NCI-H1694 treated with DMSO at 0.1 percent for 48 hours (cell line): ENCODE data around the gene DTNA.

Experiments
- DNase-seq: peaks from one replicate; lab custom pipeline; 2025; lab: John Stamatoyannopoulos, UW

DTNA gene

DNA sequence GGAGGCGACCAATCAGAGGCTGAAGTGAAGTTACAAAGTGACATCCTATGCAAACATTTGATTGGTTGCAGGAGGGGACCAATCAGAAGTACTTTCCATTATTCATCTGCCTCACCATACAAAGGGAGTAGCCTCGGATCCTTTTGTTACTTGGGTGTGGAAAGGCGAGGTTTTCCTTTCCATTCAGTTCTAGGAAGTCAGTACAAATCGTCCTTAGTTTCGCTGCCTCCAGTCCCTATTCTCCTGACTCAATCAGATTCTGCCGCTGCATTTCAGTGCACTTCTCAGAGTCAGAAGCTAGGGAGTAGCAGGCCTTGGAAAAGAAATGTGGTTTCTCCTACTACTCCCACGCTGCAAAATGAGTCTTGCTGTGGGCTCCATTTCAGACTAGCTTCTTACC lies 149.4 kb downstream of the DTNA start:
- no peak for DNase-seq

- DNase-seq: no peak
Measured at GRCh38 chr18:34862561-34862960, 152.5 kb downstream of the DTNA start.

- no peak for DNase-seq
Measured at GRCh38 chr18:34863702-34864101, 153.6 kb downstream of the DTNA start.

DNA sequence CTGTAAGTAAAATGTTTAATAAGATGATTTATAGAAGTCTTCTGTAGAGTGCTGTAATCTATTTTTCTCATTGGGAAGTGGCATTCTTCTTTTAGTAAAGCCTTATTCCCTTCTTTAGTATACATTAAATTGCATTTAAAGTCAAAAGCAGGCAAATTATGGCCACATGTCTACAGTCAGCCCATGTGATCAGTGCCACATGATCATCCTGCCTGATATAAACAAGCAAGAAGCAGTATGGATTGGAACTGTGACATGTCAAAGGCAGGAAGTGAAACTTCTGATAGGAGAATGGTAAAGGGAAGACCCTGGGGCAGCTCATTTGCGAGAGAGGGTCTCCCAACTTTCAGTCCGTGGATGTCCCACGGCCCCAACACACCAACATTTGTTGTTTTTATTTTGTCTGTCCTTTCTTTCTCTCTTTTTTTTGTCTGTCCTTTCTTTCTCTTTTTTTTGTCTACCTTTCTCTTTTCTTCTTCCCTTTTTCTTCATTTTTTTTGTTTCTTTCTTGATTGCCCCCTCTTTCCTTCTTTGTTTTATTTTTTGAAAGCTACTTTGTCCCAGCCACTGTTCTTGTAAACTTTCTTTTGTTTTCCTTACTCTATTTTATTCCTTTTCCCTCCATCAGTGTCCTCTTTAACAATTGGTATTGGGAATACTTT lies 154.9 kb downstream of the DTNA start:
- DNase-seq: no peak

- DNase-seq: no peak
Measured at GRCh38 chr18:34866310-34866709, 156.2 kb downstream of the DTNA start.

GRCh38 chr18:34866739-34867138 lies 156.6 kb downstream of the DTNA start:
- DNase-seq: no peak

DNA sequence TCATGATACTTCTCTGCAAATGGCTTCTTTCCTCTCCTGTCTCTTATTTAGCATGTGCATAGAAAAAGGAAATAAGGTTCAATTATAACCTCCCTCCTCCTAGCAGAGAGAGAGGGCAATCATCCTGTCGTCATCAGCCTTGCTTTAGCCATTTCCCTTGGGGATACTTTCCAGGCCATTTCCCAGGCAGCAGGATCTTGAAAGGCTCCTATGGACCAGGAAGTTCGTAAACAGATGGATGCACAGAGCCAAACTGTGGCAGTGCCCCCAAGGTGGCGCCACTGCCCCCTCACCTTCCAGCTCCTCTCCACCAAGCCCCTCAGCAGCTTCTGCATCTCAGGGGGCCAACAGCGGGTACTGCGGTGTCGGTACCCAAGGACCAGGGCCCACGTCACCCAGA lies 157.4 kb downstream of the DTNA start:
- no peak for DNase-seq

DNA sequence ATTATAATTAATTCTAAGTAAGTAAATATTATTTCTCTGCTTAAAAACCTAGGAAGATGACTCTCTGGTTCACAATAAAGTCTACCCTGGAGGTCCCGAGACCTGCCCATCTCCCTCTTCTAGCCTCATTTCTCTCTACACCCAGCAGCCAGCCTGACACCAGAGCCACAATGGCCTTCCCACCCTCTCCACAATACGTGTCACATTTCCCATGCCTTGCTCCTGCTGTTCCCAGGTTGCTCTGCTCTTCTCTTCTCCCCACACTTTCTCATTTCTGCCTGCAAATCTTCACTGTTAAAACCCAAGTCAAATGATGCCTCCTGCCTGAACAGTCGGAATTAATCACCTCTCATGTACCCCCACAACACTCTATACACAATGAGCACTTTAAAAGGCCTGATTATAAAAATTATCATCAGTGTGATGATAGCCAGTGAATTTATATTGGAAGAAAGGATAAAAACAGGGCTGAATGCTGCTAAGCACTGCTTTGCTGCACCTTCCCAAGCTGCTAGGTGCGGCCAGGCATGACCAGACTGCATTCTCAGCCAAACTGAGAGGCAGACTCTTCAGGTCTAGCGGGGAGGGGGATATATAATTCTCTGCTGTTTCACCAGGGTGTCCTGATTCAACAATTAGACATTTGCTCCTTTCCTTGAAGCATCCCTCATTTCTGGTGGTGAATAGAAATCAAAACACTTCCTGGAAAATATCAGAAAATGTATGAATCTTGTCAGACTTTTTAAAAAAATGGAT lies 160.6 kb downstream of the DTNA start:
- DNase-seq: no peak

DNA sequence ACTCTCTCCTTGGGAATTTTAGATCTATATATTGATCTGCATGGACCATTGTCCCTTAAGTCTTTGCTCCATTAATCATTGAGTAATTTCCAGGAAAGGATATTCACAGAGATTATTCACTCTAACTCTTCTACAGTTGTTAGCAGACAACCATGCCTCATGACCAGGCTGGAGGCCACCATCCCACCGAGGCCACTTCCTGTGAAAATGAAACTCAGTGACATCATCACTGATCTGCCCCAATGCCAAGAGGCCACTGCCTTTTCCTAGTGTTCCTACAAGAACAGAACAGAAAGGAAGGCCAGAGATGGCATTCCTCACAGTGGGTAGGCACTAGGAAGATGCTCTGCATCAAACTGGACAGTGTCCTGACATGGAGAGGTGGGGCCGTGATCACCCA lies 161.3 kb downstream of the DTNA start:
- no peak for DNase-seq

- no peak for DNase-seq
Measured at GRCh38 chr18:34872066-34872465, 162.0 kb downstream of the DTNA start.

GRCh38 chr18:34873986-34874580 lies 164.0 kb downstream of the DTNA start:
- no peak for DNase-seq

DNA sequence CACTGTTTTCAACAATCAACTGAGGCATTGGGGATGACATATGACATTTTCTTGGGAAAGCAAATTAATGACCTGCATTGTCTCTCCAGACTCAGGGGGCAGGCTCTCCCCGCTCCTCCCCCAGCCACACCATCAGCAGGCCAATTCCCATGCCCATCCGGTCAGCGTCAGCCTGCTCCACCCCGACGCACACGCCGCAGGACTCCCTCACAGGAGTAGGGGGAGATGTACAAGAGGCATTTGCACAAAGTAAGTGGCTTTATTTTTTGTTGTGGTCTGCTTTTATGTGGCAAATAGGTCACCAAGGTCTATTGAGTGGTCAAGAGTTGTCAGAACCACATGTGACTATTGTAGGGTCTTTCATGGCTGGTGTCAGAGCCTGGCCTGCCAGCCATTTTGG lies 165.1 kb downstream of the DTNA start:
- no peak for DNase-seq

GRCh38 chr18:34880403-34880802 lies 170.3 kb downstream of the DTNA start:
- no peak for DNase-seq

GRCh38 chr18:34880882-34881834 lies 171.1 kb downstream of the DTNA start:
- DNase-seq: no peak

- no peak for DNase-seq
Measured at GRCh38 chr18:34884436-34884835, 174.3 kb downstream of the DTNA start.

GRCh38 chr18:34886177-34886576 lies 176.1 kb downstream of the DTNA start:
- no peak for DNase-seq

GRCh38 chr18:34887881-34888580 lies 177.9 kb downstream of the DTNA start:
- DNase-seq: no peak

GRCh38 chr18:34890486-34891085 lies 180.5 kb downstream of the DTNA start:
- DNase-seq: no peak

GRCh38 chr18:34892379-34892778 lies 182.3 kb downstream of the DTNA start:
- no peak for DNase-seq

DNA sequence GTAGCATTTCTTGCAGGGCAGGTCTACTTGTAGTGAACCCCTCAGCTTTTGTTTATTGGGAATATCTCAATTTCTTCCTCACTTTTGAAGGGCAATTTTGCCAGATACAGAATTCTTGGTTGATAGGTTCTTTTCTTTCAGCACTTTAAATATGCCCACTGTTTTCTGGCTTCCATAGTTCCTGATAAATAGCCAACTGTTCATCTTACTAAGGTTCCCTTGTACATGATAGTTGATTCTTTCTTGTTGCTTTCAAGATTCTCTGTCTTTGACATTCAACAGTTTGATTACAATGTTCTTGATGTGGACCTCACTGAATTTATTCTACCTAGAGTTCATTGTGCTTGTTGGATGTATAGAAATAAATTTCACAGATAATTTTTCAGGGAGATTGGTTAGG lies 183.1 kb downstream of the DTNA start:
- no peak for DNase-seq

DNA sequence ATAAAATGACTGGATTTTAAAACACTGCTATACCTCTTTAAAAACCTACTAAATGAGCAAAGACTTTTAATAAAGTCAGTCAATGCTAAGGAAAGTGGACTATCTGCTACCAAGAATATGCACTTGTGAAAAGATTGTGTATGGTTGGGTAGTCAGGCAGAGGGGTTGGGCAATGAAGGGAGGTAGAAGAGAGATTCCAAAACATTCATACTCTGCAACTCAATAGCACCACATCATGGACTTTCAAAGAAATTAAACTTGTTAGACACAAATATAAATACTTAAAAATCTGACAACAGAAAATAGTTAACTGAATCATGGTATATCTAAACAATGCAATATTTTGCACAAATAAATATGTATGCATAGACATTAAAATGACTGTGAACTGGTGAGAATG lies 191.2 kb downstream of the DTNA start:
- DNase-seq: no peak
